Neural cell (in vitro differentiated cells): ENCODE results near the gene MALAT1. TPM values are rescaled to one million over a fixed set of nuclear protein-coding genes. Genes with fewer than 3 reads are reported as not detected.
A peak's percentile ranks its signal among the peaks of the same experiment; 100 is the strongest.
"Not testable (repeated sequence)": the region's sequence is repeated elsewhere in the genome, so short reads cannot be mapped to it uniquely, and the experiment has no call there.

Experiments used
- H2AFZ ChIP-seq: fragments of 200-600, 300-800 bp; sonication (generic), shearing (Covaris generic); 2 replicates; pipeline ENCODE4 v1.6.0; 2014; ENCODE audit warnings: low read depth, mild to moderate bottlenecking, antibody characterized with exemption, low read length, moderate library complexity
- H3F3A ChIP-seq: fragments of 200-600 bp; shearing (Covaris generic); 2 replicates; pipeline ENCODE4 v1.6.1; 2016; ENCODE audit warnings: mild to moderate bottlenecking, moderate library complexity, mixed read lengths, antibody characterized with exemption, low read length; ENCODE audit not compliant: insufficient read depth, poor library complexity, severe bottlenecking
- H3K27ac ChIP-seq: fragments of 200-600, 300-800 bp; sonication (generic), shearing (Covaris generic); 2 replicates; pipeline ENCODE4 v1.5.1; 2014; ENCODE audit warnings: mild to moderate bottlenecking, low read length, moderate library complexity
- H3K27me3 ChIP-seq: fragments of 300-800, 200-600 bp; sonication (generic), shearing (Covaris generic); 2 replicates; pipeline ENCODE4 v1.6.0; 2014; ENCODE audit warnings: mild to moderate bottlenecking, low read depth, low read length, moderate library complexity; ENCODE audit not compliant: insufficient read depth
- H3K36me3 ChIP-seq: fragments of 300-800, 200-600 bp; sonication (generic), shearing (Covaris generic); 2 replicates; pipeline ENCODE4 v1.5.1; 2014; ENCODE audit warnings: mild to moderate bottlenecking, antibody characterized with exemption, low read length, moderate library complexity; ENCODE audit not compliant: insufficient read depth
- H3K4me2 ChIP-seq: fragments of 300-800, 200-600 bp; sonication (generic), shearing (Covaris generic); 2 replicates; pipeline ENCODE4 v1.6.0; 2014; ENCODE audit warnings: mild to moderate bottlenecking, low read length
- H3K4me3 ChIP-seq: fragments of 300-800, 200-600 bp; sonication (generic), shearing (Covaris generic); 2 replicates; pipeline ENCODE4 v1.5.1; 2014; ENCODE audit warnings: mild to moderate bottlenecking, low read length, moderate library complexity
- H3K79me2 ChIP-seq: fragments of 200-600 bp; shearing (Covaris generic); replicated peaks from 2 replicates; pipeline ENCODE4 v1.6.0; 2014; ENCODE audit warnings: mild to moderate bottlenecking, low read length, moderate library complexity; ENCODE audit not compliant: insufficient read depth
- H3K9ac ChIP-seq: fragments of 300-800, 200-600 bp; sonication (generic), shearing (Covaris generic); 2 replicates; pipeline ENCODE4 v1.6.1; 2016; ENCODE audit warnings: mild to moderate bottlenecking, low read length, mixed read lengths
- H3K9me2 ChIP-seq: fragments of 200-600 bp; shearing (Covaris generic); 2 replicates; pipeline ENCODE4 v1.6.1; 2016; ENCODE audit warnings: mild to moderate bottlenecking, low read length, mixed read lengths; ENCODE audit not compliant: insufficient read depth
- H3K9me3 ChIP-seq: fragments of 200-600, 300-800 bp; sonication (generic), shearing (Covaris generic); 2 replicates; pipeline ENCODE4 v1.6.1; 2016; ENCODE audit warnings: mild to moderate bottlenecking, mixed run types, low read length, moderate library complexity, mixed read lengths
- H4K20me1 ChIP-seq: fragments of 200-600 bp; shearing (Covaris generic); 2 replicates; pipeline ENCODE4 v1.6.1; 2016; ENCODE audit warnings: mild to moderate bottlenecking, mixed run types; ENCODE audit not compliant: insufficient read depth
- CTCF ChIP-seq: fragments of 450-650 bp; IDR thresholded peaks from 2 replicates; pipeline ENCODE4 v1.5.1; 2014; ENCODE audit warnings: antibody characterized with exemption, mild to moderate bottlenecking, moderate library complexity; ENCODE audit not compliant: poor library complexity, severe bottlenecking
- EP300 ChIP-seq: fragments of 450-650 bp; conservative IDR thresholded peaks from 2 replicates; pipeline ENCODE4 v1.6.1; 2014; ENCODE audit warnings: antibody characterized with exemption, mild to moderate bottlenecking, moderate library complexity; ENCODE audit not compliant: poor library complexity, severe bottlenecking
- EZH2 ChIP-seq: fragments of 200-600, 300-800 bp; shearing (Covaris generic), sonication (generic); IDR thresholded peaks from 2 replicates; pipeline ENCODE4 v1.6.1; 2014; ENCODE audit warnings: antibody characterized with exemption, low read length, borderline replicate concordance, mild to moderate bottlenecking; ENCODE audit not compliant: insufficient read depth, poor library complexity, severe bottlenecking
- MXI1 ChIP-seq: fragments of 450-650 bp; conservative IDR thresholded peaks from 2 replicates; pipeline ENCODE4 v1.6.1; 2014; ENCODE audit warnings: antibody characterized with exemption, mild to moderate bottlenecking; ENCODE audit not compliant: poor library complexity, severe bottlenecking
- POLR2AphosphoS5 ChIP-seq: IDR thresholded peaks from 2 replicates; pipeline ENCODE4 v1.6.1; 2012
- RAD21 ChIP-seq: fragments of 450-650 bp; conservative IDR thresholded peaks from 2 replicates; pipeline ENCODE4 v1.6.1; 2014; ENCODE audit warnings: antibody characterized with exemption, mild to moderate bottlenecking, moderate library complexity
- REST ChIP-seq: IDR thresholded peaks from 2 replicates; pipeline ENCODE4 v1.6.1; 2012; ENCODE audit warnings: borderline replicate concordance
- SMC3 ChIP-seq: fragments of 450-650 bp; conservative IDR thresholded peaks from 2 replicates; pipeline ENCODE4 v1.6.1; 2014; ENCODE audit warnings: antibody characterized with exemption, mild to moderate bottlenecking, moderate library complexity; ENCODE audit not compliant: poor library complexity
- TAF1 ChIP-seq: IDR thresholded peaks from 2 replicates; pipeline ENCODE4 v1.6.1; 2012; ENCODE audit warnings: low read depth
- polyA plus RNA-seq: library from polyadenylated mRNA; depleted of rRNA; stranded (reverse); fragments of >200 nt; gene quantifications from 2 replicates; pipeline ENCODE4 v1.2.3, GENCODE V29; 2014

MALAT1 gene
- polyA plus RNA-seq, 1 donor from 2014 or later = 1,383 TPM

- not testable (repeated sequence) for H3K9ac ChIP-seq, H3K4me3 ChIP-seq, H3K36me3 ChIP-seq, H3K27ac ChIP-seq, H3K9me2 ChIP-seq, H3F3A ChIP-seq, H3K9me3 ChIP-seq, H3K4me2 ChIP-seq, H4K20me1 ChIP-seq, H3K27me3 ChIP-seq, H3K79me2 ChIP-seq, H2AFZ ChIP-seq
Measured at GRCh38 chr11:65523631-65523968, 24.8 kb downstream of the MALAT1 start.

GRCh38 chr11:65524014-65524740, 25.3 kb downstream of the MALAT1 start:
- Histone ChIP-seq H3K27me3 (no peaks in the 10 kb centered on the region), H3K4me3 (peak overlapping the region; percentile 60), H3F3A (no peaks in the 10 kb centered on the region), H3K79me2 (peaks cover 10% of the 10 kb centered on the region), H3K9me3 (no peaks in the 10 kb centered on the region), H3K27ac (no peak overlapping the region), H3K9ac (peak overlapping the region; percentile 49), H4K20me1 (no peaks in the 10 kb centered on the region), H3K9me2 (no peaks in the 10 kb centered on the region), H3K36me3 (peaks cover 7% of the 10 kb centered on the region), H2AFZ (peak overlapping the region; percentile 27), H3K4me2 (peak overlapping the region; percentile 14)
- TF ChIP-seq RAD21 (no peak), MXI1 (no peak), POLR2AphosphoS5 (no peak), CTCF (no peak), EZH2 (no peak), REST (no peak), TAF1 (no peak), EP300 (no peak), SMC3 (no peak)
